OCI-LY7 (cell line): ENCODE results near the gene HEBP1.

ENCODE experiments used
- EZH2phosphoT487 ChIP-seq: fragments of 200-600 bp; sonication (generic); IDR thresholded peaks from 2 replicates; pipeline ENCODE4 v1.6.1; 2018; ENCODE audit warnings: low read depth, borderline replicate concordance, mild to moderate bottlenecking, mixed run types, antibody characterized with exemption, low read length, moderate library complexity, mixed read lengths
- TF ChIP-seq, protein P1 (sequence below): fragments of 200-600 bp; sonication (generic); conservative IDR thresholded peaks from 2 replicates; pipeline ENCODE4 v1.5.1; 2014; ENCODE audit warnings: mild to moderate bottlenecking, antibody characterized with exemption, low read length, moderate library complexity, mixed read lengths

- TF ChIP-seq, protein P1, sequence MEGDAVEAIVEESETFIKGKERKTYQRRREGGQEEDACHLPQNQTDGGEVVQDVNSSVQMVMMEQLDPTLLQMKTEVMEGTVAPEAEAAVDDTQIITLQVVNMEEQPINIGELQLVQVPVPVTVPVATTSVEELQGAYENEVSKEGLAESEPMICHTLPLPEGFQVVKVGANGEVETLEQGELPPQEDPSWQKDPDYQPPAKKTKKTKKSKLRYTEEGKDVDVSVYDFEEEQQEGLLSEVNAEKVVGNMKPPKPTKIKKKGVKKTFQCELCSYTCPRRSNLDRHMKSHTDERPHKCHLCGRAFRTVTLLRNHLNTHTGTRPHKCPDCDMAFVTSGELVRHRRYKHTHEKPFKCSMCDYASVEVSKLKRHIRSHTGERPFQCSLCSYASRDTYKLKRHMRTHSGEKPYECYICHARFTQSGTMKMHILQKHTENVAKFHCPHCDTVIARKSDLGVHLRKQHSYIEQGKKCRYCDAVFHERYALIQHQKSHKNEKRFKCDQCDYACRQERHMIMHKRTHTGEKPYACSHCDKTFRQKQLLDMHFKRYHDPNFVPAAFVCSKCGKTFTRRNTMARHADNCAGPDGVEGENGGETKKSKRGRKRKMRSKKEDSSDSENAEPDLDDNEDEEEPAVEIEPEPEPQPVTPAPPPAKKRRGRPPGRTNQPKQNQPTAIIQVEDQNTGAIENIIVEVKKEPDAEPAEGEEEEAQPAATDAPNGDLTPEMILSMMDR, result no peak
- no peak for TF ChIP-seq EZH2phosphoT487
Measured at GRCh38 chr12:12939888-12940287, 60.2 kb downstream of the HEBP1 start.
